ENCODE measurements around the gene PIAS1. TPM values are rescaled to one million over a fixed set of nuclear protein-coding genes. Genes with fewer than 3 reads are reported as not detected.

PIAS1 gene
- total and polyA plus RNA-seq, 11 donors = 6.2 to 37.8 (median 29.4) TPM

GRCh38 chr15:68062946-68063465 is 8.9 kb downstream of the PIAS1 start:
- Histone ChIP-seq H3K36me3 (peaks cover 0 to 12% (median 0%) of the 10 kb centered on the region in 9 donors), H3K9me3 (no peaks in the 10 kb centered on the region), H3K27me3 (no peaks in the 10 kb centered on the region), H3K4me3 (no peak overlapping the region), H3K27ac (no peak overlapping the region), H3K4me1 (peaks cover 0 to 57% (median 33%) of the 10 kb centered on the region in 12 donors)
- TF ChIP-seq, protein P1, sequence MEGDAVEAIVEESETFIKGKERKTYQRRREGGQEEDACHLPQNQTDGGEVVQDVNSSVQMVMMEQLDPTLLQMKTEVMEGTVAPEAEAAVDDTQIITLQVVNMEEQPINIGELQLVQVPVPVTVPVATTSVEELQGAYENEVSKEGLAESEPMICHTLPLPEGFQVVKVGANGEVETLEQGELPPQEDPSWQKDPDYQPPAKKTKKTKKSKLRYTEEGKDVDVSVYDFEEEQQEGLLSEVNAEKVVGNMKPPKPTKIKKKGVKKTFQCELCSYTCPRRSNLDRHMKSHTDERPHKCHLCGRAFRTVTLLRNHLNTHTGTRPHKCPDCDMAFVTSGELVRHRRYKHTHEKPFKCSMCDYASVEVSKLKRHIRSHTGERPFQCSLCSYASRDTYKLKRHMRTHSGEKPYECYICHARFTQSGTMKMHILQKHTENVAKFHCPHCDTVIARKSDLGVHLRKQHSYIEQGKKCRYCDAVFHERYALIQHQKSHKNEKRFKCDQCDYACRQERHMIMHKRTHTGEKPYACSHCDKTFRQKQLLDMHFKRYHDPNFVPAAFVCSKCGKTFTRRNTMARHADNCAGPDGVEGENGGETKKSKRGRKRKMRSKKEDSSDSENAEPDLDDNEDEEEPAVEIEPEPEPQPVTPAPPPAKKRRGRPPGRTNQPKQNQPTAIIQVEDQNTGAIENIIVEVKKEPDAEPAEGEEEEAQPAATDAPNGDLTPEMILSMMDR (IDR thresholded peaks at IDR 0.05) = no peak
- no peak for TF ChIP-seq POLR2A (IDR thresholded peaks at IDR 0.05)
- ATAC-seq (no peak), DNase-seq (no peak)
- intact Hi-C loops (cut with DNase I) = loop anchor here in 2 of 10 donors (5.0 to 10.0 kb wide), 2 partner anchors 92 to 94 kb away; no protein-coding TSS in a partner anchor

GRCh38 chr15:68063606-68064005 is 9.5 kb downstream of the PIAS1 start:
- intact Hi-C loops (cut with DNase I) = loop anchor here in 2 of 10 donors (5.0 to 10.0 kb wide), 2 partner anchors 91 to 94 kb away; no protein-coding TSS in a partner anchor
- no peaks in the 10 kb centered on the region for H3K27me3 ChIP-seq
- peaks cover 0 to 15% (median 0%) of the 10 kb centered on the region in 9 donors for H3K36me3 ChIP-seq
- no peak for TF ChIP-seq POLR2A (IDR thresholded peaks at IDR 0.05)
- TF ChIP-seq, protein P1 (IDR thresholded peaks at IDR 0.05) = no peak
- H3K9me3 ChIP-seq = no peaks in the 10 kb centered on the region
- ATAC-seq (no peak), DNase-seq (no peak)
- H3K4me1 ChIP-seq = peaks cover 0 to 51% (median 28%) of the 10 kb centered on the region in 12 donors
- WGBS, 4 donors = 86 to 94% (median 90%) methylated on average over 3 of the region's 3 CpGs
- H3K27ac ChIP-seq = no peak overlapping the region
- H3K4me3 ChIP-seq = no peak overlapping the region

GRCh38 chr15:68073576-68074288 is 19.6 kb downstream of the PIAS1 start:
- ATAC-seq (no peak), DNase-seq (no peak)
- H3K4me1 ChIP-seq = peaks cover 0 to 70% (median 24%) of the 10 kb centered on the region in 12 donors
- no peak overlapping the region for H3K27ac ChIP-seq
- WGBS, 4 donors = 77 to 86% (median 84%) methylated on average over 6 of the region's 6 CpGs
- H3K27me3 ChIP-seq = no peaks in the 10 kb centered on the region
- no peaks in the 10 kb centered on the region for H3K36me3 ChIP-seq
- H3K9me3 ChIP-seq = no peaks in the 10 kb centered on the region
- no peak for TF ChIP-seq POLR2A (IDR thresholded peaks at IDR 0.05)
- H3K4me3 ChIP-seq = no peak overlapping the region
- intact Hi-C loops (cut with DNase I) = no loop called here

GRCh38 chr15:68075764-68076385 is 21.8 kb downstream of the PIAS1 start:
- WGBS, 4 donors = 91 to 94% (median 93%) methylated on average over 18 of the region's 18 CpGs
- H3K9me3 ChIP-seq = no peaks in the 10 kb centered on the region
- H3K27me3 ChIP-seq = no peaks in the 10 kb centered on the region
- H3K27ac ChIP-seq = no peak overlapping the region
- no peak for TF ChIP-seq POLR2A (IDR thresholded peaks at IDR 0.05)
- TF ChIP-seq, protein P1 (IDR thresholded peaks at IDR 0.05) = no peak
- H3K36me3 ChIP-seq = peaks cover 0 to 4% (median 0%) of the 10 kb centered on the region in 9 donors
- intact Hi-C loops (cut with DNase I) = loop anchor here in 1 of 10 donors (5.0 kb wide), 1 partner anchor 36 kb away; no protein-coding TSS in a partner anchor
- ATAC-seq (no peak), DNase-seq (no peak)
- H3K4me3 ChIP-seq = no peak overlapping the region
- H3K4me1 ChIP-seq = peaks cover 0 to 73% (median 30%) of the 10 kb centered on the region in 12 donors
